Astrocyte of the cerebellum (primary cell): ENCODE measurements around the gene INTS15.

Source experiments
- DNase-seq: peaks from one replicate; pipeline ENCODE4 v3.0.0-alpha.2; 2011; ENCODE audit warnings: low read depth
- H3K4me3 ChIP-seq: 2 replicates; pipeline ENCODE4 v1.5.1; 2011; ENCODE audit warnings: mild to moderate bottlenecking, low read depth, low read length, moderate library complexity
- in situ Hi-C: cut with HindIII; loops from 2 replicates; pipeline ENCODE4 v1.10.0; 2017; ENCODE audit warnings: low sequenced_read_pairs
- TF ChIP-seq, protein P1 (sequence below): IDR thresholded peaks from 2 replicates; pipeline ENCODE4 v1.5.1; 2012; ENCODE audit warnings: low read length, low read depth, moderate library complexity, mild to moderate bottlenecking; ENCODE audit errors: missing control alignments

The INTS15 gene

DNA sequence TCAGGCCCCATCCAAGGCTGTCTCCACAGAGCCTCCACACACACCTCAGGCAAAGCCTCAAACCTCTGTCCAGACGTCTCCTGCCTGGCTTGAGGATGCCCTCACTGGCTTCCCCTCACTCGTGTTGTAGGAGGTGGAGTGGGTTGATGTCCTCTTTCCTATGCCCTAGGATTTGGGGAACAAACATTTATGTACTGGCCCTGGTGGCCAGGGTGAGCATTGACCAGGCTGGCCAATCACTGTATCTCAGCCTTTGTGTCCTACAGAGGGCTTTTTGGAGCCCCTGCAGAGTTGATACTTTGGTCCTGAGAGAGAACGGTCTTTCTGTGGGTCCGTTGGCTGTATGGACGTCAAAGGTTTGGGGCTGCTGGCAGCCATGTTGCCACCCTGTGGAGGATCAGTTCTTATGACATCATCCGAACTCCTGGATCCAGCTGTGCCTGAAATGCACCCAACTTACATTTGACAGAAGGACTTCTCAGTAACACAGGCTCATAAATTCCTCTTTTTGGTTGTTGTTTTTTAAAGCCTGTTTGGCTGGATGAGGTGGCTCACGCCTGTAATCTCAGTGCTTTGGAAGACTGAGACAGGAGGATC lies 36.3 kb upstream of the INTS15 start:
- TF ChIP-seq, protein P1, sequence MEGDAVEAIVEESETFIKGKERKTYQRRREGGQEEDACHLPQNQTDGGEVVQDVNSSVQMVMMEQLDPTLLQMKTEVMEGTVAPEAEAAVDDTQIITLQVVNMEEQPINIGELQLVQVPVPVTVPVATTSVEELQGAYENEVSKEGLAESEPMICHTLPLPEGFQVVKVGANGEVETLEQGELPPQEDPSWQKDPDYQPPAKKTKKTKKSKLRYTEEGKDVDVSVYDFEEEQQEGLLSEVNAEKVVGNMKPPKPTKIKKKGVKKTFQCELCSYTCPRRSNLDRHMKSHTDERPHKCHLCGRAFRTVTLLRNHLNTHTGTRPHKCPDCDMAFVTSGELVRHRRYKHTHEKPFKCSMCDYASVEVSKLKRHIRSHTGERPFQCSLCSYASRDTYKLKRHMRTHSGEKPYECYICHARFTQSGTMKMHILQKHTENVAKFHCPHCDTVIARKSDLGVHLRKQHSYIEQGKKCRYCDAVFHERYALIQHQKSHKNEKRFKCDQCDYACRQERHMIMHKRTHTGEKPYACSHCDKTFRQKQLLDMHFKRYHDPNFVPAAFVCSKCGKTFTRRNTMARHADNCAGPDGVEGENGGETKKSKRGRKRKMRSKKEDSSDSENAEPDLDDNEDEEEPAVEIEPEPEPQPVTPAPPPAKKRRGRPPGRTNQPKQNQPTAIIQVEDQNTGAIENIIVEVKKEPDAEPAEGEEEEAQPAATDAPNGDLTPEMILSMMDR = peak; percentile 18
- H3K4me3 ChIP-seq = no peak overlapping the region
- in situ Hi-C loops = no loop called here
- DNase-seq = no peak

GRCh38 chr7:6554848-6555247 lies 35.0 kb upstream of the INTS15 start:
- DNase-seq = no peak
- H3K4me3 ChIP-seq = no peak overlapping the region
- TF ChIP-seq, protein P1 = no peak
- in situ Hi-C loops = no loop called here

- no peak for DNase-seq
- in situ Hi-C loops = no loop called here
- TF ChIP-seq, protein P1 = no peak
- H3K4me3 ChIP-seq = no peak overlapping the region
These were observed 33.6 kb upstream of the INTS15 start for GRCh38 chr7:6556196-6556595.

DNA sequence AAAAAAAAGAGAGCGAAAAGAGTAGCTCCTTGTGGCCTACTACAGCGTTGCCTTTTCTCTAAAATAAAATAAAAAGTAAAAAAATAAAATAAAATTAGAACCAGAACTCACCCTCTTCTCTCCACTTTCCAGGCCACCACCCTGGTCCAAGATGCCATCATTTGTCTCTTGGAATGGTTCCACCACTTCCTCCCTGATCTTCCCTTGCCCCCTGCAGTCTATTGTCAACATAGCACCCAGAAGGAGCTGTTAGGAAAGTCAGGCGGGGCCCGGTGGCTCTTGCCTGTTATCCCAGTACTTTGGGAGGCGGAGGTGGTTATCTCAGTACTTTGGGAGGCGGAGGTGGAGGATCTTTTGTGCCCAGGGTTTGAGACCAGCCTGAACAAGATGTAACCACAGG lies 31.0 kb upstream of the INTS15 start:
- in situ Hi-C loops = no loop called here
- TF ChIP-seq, protein P1 = no peak
- no peak for DNase-seq
- no peak overlapping the region for H3K4me3 ChIP-seq

- no peak for DNase-seq
- in situ Hi-C loops = no loop called here
- H3K4me3 ChIP-seq = no peak overlapping the region
- TF ChIP-seq, protein P1 = no peak
These were observed 29.9 kb upstream of the INTS15 start for GRCh38 chr7:6559896-6560295.

GRCh38 chr7:6562106-6562505 lies 27.7 kb upstream of the INTS15 start:
- DNase-seq = no peak
- no peak overlapping the region for H3K4me3 ChIP-seq
- in situ Hi-C loops = no loop called here
- TF ChIP-seq, protein P1 = no peak
